Esophagus mucosa (tissue), 1 donor: ENCODE results near the gene ENOX1. TPM values are rescaled to one million over a fixed set of nuclear protein-coding genes. Genes with fewer than 3 reads are reported as not detected.

ENCODE experiments used
- ATAC-seq: fragments of 200-7000 bp; cut with Tn5 transposase; one replicate; pipeline ENCODE4 v1.9.1; 2020
- total RNA-seq: library from RNA; stranded (reverse); gene quantifications from one replicate; pipeline ENCODE4 v1.2.4, GENCODE V29; 2023
- donor health status: DM: yes; HTN: yes; CAD: no.

ENOX1 gene
- total RNA-seq, 1 donor from 2014 or later, result 0.12 TPM

- no peak for ATAC-seq
Measured at GRCh38 chr13:43232873-43233265, 553.9 kb downstream of the ENOX1 start.

- no peak for ATAC-seq
Measured at GRCh38 chr13:43232144-43232872, 554.5 kb downstream of the ENOX1 start.

GRCh38 chr13:43230989-43231388 is 555.8 kb downstream of the ENOX1 start:
- ATAC-seq, result no peak

- no peak for ATAC-seq
Measured at GRCh38 chr13:43229506-43229905, 557.3 kb downstream of the ENOX1 start.

- ATAC-seq, result no peak
Measured at GRCh38 chr13:43227721-43228120, 559.1 kb downstream of the ENOX1 start.

GRCh38 chr13:43223216-43223615 is 563.6 kb downstream of the ENOX1 start:
- no peak for ATAC-seq

GRCh38 chr13:43222086-43222485 is 564.7 kb downstream of the ENOX1 start:
- no peak for ATAC-seq

GRCh38 chr13:43221611-43222010 is 565.2 kb downstream of the ENOX1 start:
- no peak for ATAC-seq

- no peak for ATAC-seq
Measured at GRCh38 chr13:43220873-43221595, 565.7 kb downstream of the ENOX1 start.

GRCh38 chr13:43214124-43214523 is 572.6 kb downstream of the ENOX1 start:
- ATAC-seq, result no peak

GRCh38 chr13:43206838-43207237 is 579.9 kb downstream of the ENOX1 start:
- no peak for ATAC-seq

GRCh38 chr13:43205416-43205815 is 581.4 kb downstream of the ENOX1 start:
- no peak for ATAC-seq

- no peak for ATAC-seq
Measured at GRCh38 chr13:43204591-43204990, 582.2 kb downstream of the ENOX1 start.

GRCh38 chr13:43203781-43204180 is 583.0 kb downstream of the ENOX1 start:
- ATAC-seq, result no peak

GRCh38 chr13:43200736-43201135 is 586.0 kb downstream of the ENOX1 start:
- ATAC-seq, result no peak

- no peak for ATAC-seq
Measured at GRCh38 chr13:43200307-43200706, 586.5 kb downstream of the ENOX1 start.

- ATAC-seq, result no peak
Measured at GRCh38 chr13:43196750-43197370, 589.9 kb downstream of the ENOX1 start.

GRCh38 chr13:43196086-43196621 is 590.6 kb downstream of the ENOX1 start:
- ATAC-seq, result no peak

- no peak for ATAC-seq
Measured at GRCh38 chr13:43195551-43195950, 591.2 kb downstream of the ENOX1 start.

GRCh38 chr13:43195112-43195511 is 591.7 kb downstream of the ENOX1 start:
- no peak for ATAC-seq

GRCh38 chr13:43193789-43194420 is 592.9 kb downstream of the ENOX1 start:
- ATAC-seq, result no peak

- no peak for ATAC-seq
Measured at GRCh38 chr13:43191546-43191945, 595.2 kb downstream of the ENOX1 start.

- no peak for ATAC-seq
Measured at GRCh38 chr13:43185226-43185625, 601.5 kb downstream of the ENOX1 start.
